HepG2 (cell line): Measurements from ENCODE around the gene NIPAL4. TPM values are rescaled to one million over a fixed set of nuclear protein-coding genes. Genes with fewer than 3 reads are reported as not detected.
A peak's percentile ranks its signal among the peaks of the same experiment; 100 is the strongest.

Experiments
- CEBPB ChIP-seq: IDR thresholded peaks from 2 replicates; pipeline ENCODE4 v1.6.1; 2011; ENCODE audit warnings: low read depth, low read length, improper control_type of control experiment, borderline replicate concordance
- CEBPG ChIP-seq: IDR thresholded peaks from 2 replicates; pipeline ENCODE4 v1.6.1; 2016
- FIP1L1 ChIP-seq: fragments of 200-400 bp; formaldehyde crosslinking; IDR thresholded peaks from 2 replicates; pipeline ENCODE4 v1.6.1; 2018; ENCODE audit warnings: low read depth, mild to moderate bottlenecking, low read length, moderate library complexity, borderline replicate concordance; ENCODE audit not compliant: insufficient read depth
- FOXP1 ChIP-seq, 2 experiments: fragments of 450-650 bp in 1 of 2; IDR thresholded peaks; 2 replicates each; pipeline ENCODE4 v1.6.1; 2017 to 2018; ENCODE audit warnings: antibody characterized with exemption in 1 of 2
- KAT8 ChIP-seq: IDR thresholded peaks from 2 replicates; pipeline ENCODE4 v1.6.1; 2016; ENCODE audit warnings: missing genetic modification reagents, missing compliant biosample characterization
- MEIS2 ChIP-seq: sonication (generic); formaldehyde crosslinking; IDR thresholded peaks from 2 replicates; pipeline ENCODE4 v1.9.0; 2021; ENCODE audit warnings: mild to moderate bottlenecking, missing genetic modification reagents
- NCOA2 ChIP-seq: sonication (generic); formaldehyde crosslinking; IDR thresholded peaks from 2 replicates; pipeline ENCODE4 v1.8.0; 2022; ENCODE audit warnings: inconsistent platforms
- PBX2 ChIP-seq: IDR thresholded peaks from 2 replicates; pipeline ENCODE4 v1.6.1; 2016; ENCODE audit warnings: control low read depth
- PITX1 ChIP-seq: sonication (generic); formaldehyde crosslinking; IDR thresholded peaks from 2 replicates; pipeline ENCODE4 v1.5.1; 2020; ENCODE audit warnings: mild to moderate bottlenecking, missing genetic modification reagents
- RARA ChIP-seq: IDR thresholded peaks from 2 replicates; pipeline ENCODE4 v1.6.1; 2016; ENCODE audit warnings: missing genetic modification reagents, missing compliant biosample characterization
- SALL1 ChIP-seq: sonication (generic); formaldehyde crosslinking; IDR thresholded peaks from 2 replicates; pipeline ENCODE4 v1.8.0; 2022; ENCODE audit warnings: mild to moderate bottlenecking, missing genetic modification reagents
- ZFP41 ChIP-seq: sonication (generic); formaldehyde crosslinking; IDR thresholded peaks from 2 replicates; pipeline ENCODE4 v1.4.0; 2020; ENCODE audit warnings: mild to moderate bottlenecking, missing genetic modification reagents, borderline replicate concordance
- ZNF407 ChIP-seq: sonication (generic); formaldehyde crosslinking; IDR thresholded peaks from one replicate; pipeline ENCODE4 v1.5.1; 2020; ENCODE audit warnings: mild to moderate bottlenecking, missing genetic modification reagents; ENCODE audit errors: not compliant biosample characterization
- ZNF430 ChIP-seq: sonication (generic); formaldehyde crosslinking; IDR thresholded peaks from 2 replicates; pipeline ENCODE4 v1.9.0; 2021; ENCODE audit warnings: mild to moderate bottlenecking, missing genetic modification reagents
- ZNF790 ChIP-seq: sonication (generic); formaldehyde crosslinking; IDR thresholded peaks from 2 replicates; pipeline ENCODE4 v1.8.0; 2022; ENCODE audit warnings: missing genetic modification reagents, mild to moderate bottlenecking, borderline replicate concordance
- polyA plus RNA-seq, 8 experiments: library from polyadenylated mRNA; depleted of rRNA in 3 of 8; stranded (reverse) in 7 of 8; unstranded in 1 of 8; fragments of >200 nt; fragmentation: Illumina TruSeq in 4 of 8; extraction: Trizol in 4 of 8; gene quantifications; 2 replicates each; pipeline versions ENCODE4 v1.2.1 to v1.2.3, GENCODE V29; 2011 to 2016; ENCODE audit warnings: low read depth in 4 of 8, missing spikeins in 1 of 8, mixed read lengths in 1 of 8; ENCODE audit not compliant: insufficient read depth in 1 of 8
- total RNA-seq, 5 experiments: library from RNA; depleted of rRNA; stranded (reverse); fragments of >200 nt; fragmentation: Illumina TruSeq; extraction: Trizol; gene quantifications; 2 replicates each; pipeline ENCODE4 v1.2.3, GENCODE V29; 2016; ENCODE audit warnings: low read depth in 1 of 5

NIPAL4 gene
- total and polyA plus RNA-seq, 2 of the 13 experiments (the other 11 are each of a cell fraction or from before 2014, with no cell fraction given), result not detected

DNA sequence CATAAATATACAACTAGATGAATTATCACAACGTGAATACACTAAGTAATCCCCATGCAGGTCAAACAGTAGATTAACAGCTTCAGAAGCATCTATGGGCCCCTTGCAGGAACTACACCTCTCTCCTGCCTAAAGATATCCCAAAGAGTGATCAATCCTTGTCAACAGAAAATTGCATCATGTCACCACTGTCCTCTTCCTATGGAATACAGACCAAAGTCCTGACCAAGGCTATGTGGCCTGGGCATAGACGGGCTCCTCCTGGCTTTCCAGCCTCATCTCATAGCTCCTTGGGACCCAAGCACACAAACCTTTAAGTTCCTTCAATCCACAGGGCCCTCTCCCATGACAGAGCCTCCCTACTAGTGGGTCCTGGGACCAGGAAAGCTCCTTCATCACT is 25.3 kb downstream of the NIPAL4 start (continued):
- peak; percentile 64 for TF ChIP-seq PBX2 (CRISPR knock-in tag)
- peak; percentile 95 for TF ChIP-seq MEIS2 (CRISPR knock-in tag)
- peak; percentile 51; the same call in 1 of the 2 replicates for TF ChIP-seq KAT8
- no peak for TF ChIP-seq FOXP1 (IDR thresholded peaks at IDR 0.05)
- TF ChIP-seq FOXP1 (CRISPR knock-in tag; IDR thresholded peaks at IDR 0.05), result 0 out of 2 replicates have a peak, but pooled peaks have one; percentile 41
- TF ChIP-seq SALL1, result peak; percentile 41; the same call in 1 of the 2 replicates
- no peak for TF ChIP-seq ZNF407
- no peak for TF ChIP-seq ZNF430 (CRISPR knock-in tag)
- 0 out of 2 replicates have a peak, but pooled peaks have one; percentile 19 for TF ChIP-seq NCOA2
- no peak for TF ChIP-seq ZNF790 (CRISPR knock-in tag)
- TF ChIP-seq CEBPB, result peak; percentile 89
- TF ChIP-seq FIP1L1, result no peak
- peak; percentile 16; the same call in 1 of the 2 replicates for TF ChIP-seq RARA (CRISPR knock-in tag)
- TF ChIP-seq PITX1 (CRISPR knock-in tag), result peak; percentile 40; the same call in 1 of the 2 replicates
- no peak for TF ChIP-seq ZFP41
- peak; percentile 94 for TF ChIP-seq CEBPG
